Measurements from ENCODE around the gene NAIP. TPM values are rescaled to one million over a fixed set of nuclear protein-coding genes. Genes with fewer than 3 reads are reported as not detected.
"Not testable (repeated sequence)": the region's sequence is repeated elsewhere in the genome, so short reads cannot be mapped to it uniquely, and the experiment has no call there.

NAIP gene
- polyA plus RNA-seq, 1 donor (not counting 4 experiments of a cell fraction or from before 2014, with no cell fraction given), result 1.7 TPM

DNA sequence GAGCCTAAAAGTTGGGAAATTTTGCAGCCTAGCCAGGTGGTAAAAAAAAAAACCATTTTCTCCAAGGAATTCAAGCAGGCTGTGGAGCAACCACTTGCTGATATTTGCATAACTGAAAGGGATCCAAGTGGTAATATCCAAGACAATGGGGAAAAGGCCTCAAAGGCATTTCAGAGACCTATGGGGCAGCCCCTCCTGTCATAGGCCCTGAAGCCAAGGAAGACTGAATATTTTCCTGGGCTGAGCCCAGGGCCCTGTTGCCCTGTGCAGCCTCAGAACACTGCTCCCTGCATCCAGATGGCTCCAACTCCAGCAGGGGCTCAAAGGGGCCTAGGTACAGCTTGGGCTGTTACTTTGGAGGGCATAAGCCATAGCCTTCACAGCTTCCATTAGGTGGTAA is 60.6 kb downstream of the NAIP start:
- H3K4me1 ChIP-seq (ENCODE audit: control insufficient read depth, extremely low read depth, insufficient read depth, low read length); DNase-seq (ENCODE audit: low read depth, low spot score); H2AFZ ChIP-seq (ENCODE audit: control insufficient read depth, low read length); H3K4me3 ChIP-seq (ENCODE audit: control insufficient read depth in 2 of 3, extremely low read depth in 1 of 3, insufficient read depth in 2 of 3, low read depth in 1 of 3, low read length in 3 of 3); H3K36me3 ChIP-seq (ENCODE audit: control insufficient read depth in 2 of 2, extremely low read depth in 1 of 2, insufficient read depth in 2 of 2, low read length in 2 of 2); H3K9ac ChIP-seq (ENCODE audit: control insufficient read depth, extremely low read depth, insufficient read depth, low read length); dilution Hi-C loops (cut with MboI; ENCODE audit: extremely low pct_ligation_motif_present, low sequenced_read_pairs); H3K9me3 ChIP-seq (ENCODE audit: control insufficient read depth, low read depth, low read length); H4K20me1 ChIP-seq (ENCODE audit: control insufficient read depth, extremely low read depth, insufficient read depth, low read length); H3K27ac ChIP-seq (ENCODE audit: control insufficient read depth, insufficient read depth, low read length); H3K79me2 ChIP-seq (ENCODE audit: control insufficient read depth, insufficient read depth, low read length); H3K9me1 ChIP-seq (ENCODE audit: control insufficient read depth, extremely low read depth, insufficient read depth, low read length); FAIRE-seq; H3K27me3 ChIP-seq (ENCODE audit: control insufficient read depth, extremely low read depth, insufficient read depth, low read length); H3K4me2 ChIP-seq (ENCODE audit: control insufficient read depth, extremely low read depth, insufficient read depth, low read depth, low read length): not testable (repeated sequence)

DNA sequence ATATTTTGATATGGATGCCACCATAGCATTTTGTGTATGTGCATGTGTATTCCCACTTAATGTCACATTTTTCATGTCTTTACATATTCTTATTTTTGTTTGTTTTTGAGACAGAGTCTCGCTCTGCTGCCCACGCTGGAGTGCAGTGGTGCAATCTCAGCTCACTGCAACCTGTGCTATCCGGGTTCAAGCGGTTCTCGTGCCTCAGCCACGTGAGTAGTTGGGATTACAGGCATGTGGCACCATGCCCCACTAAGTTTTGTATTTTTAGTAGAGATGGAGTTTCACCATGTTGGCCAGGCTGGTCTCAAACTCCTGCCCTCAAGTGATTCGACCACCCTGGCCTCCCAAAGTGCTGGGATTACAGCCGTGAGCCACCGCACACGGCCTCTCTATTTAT is 72.1 kb downstream of the NAIP start:
- FAIRE-seq; H3K79me2 ChIP-seq (ENCODE audit: control insufficient read depth, insufficient read depth, low read length); H3K4me2 ChIP-seq (ENCODE audit: control insufficient read depth, extremely low read depth, insufficient read depth, low read depth, low read length); H2AFZ ChIP-seq (ENCODE audit: control insufficient read depth, low read length); H3K27me3 ChIP-seq (ENCODE audit: control insufficient read depth, extremely low read depth, insufficient read depth, low read length); DNase-seq (ENCODE audit: low read depth, low spot score); H3K9me3 ChIP-seq (ENCODE audit: control insufficient read depth, low read depth, low read length); H3K4me3 ChIP-seq (ENCODE audit: control insufficient read depth in 2 of 3, extremely low read depth in 1 of 3, insufficient read depth in 2 of 3, low read depth in 1 of 3, low read length in 3 of 3); dilution Hi-C loops (cut with MboI; ENCODE audit: extremely low pct_ligation_motif_present, low sequenced_read_pairs); H4K20me1 ChIP-seq (ENCODE audit: control insufficient read depth, extremely low read depth, insufficient read depth, low read length); H3K4me1 ChIP-seq (ENCODE audit: control insufficient read depth, extremely low read depth, insufficient read depth, low read length); H3K9ac ChIP-seq (ENCODE audit: control insufficient read depth, extremely low read depth, insufficient read depth, low read length); H3K27ac ChIP-seq (ENCODE audit: control insufficient read depth, insufficient read depth, low read length); H3K36me3 ChIP-seq (ENCODE audit: control insufficient read depth in 2 of 2, extremely low read depth in 1 of 2, insufficient read depth in 2 of 2, low read length in 2 of 2); H3K9me1 ChIP-seq (ENCODE audit: control insufficient read depth, extremely low read depth, insufficient read depth, low read length): not testable (repeated sequence)

DNA sequence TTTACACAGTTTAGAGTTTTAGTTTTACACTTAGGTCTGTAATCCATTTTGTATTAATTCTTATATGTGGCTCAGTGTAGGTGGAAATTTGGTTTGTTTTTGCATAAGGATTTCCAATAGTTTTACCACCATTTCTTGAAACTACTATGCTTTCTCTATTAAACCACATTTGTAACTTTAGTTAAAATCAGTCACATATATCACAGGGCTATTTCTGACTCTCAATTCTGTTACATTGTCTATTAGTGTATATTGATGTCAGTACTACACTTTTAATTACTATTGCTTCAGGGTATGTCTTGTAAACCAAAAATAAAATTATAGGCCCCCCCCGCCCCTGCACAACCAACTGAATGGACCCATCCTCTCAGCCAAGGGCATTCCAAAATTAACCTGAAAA is 92.6 kb downstream of the NAIP start:
- dilution Hi-C loops (cut with MboI; ENCODE audit: extremely low pct_ligation_motif_present, low sequenced_read_pairs); H3K36me3 ChIP-seq (ENCODE audit: control insufficient read depth in 2 of 2, extremely low read depth in 1 of 2, insufficient read depth in 2 of 2, low read length in 2 of 2); H2AFZ ChIP-seq (ENCODE audit: control insufficient read depth, low read length); H4K20me1 ChIP-seq (ENCODE audit: control insufficient read depth, extremely low read depth, insufficient read depth, low read length); H3K27me3 ChIP-seq (ENCODE audit: control insufficient read depth, extremely low read depth, insufficient read depth, low read length); H3K9me1 ChIP-seq (ENCODE audit: control insufficient read depth, extremely low read depth, insufficient read depth, low read length); FAIRE-seq; H3K79me2 ChIP-seq (ENCODE audit: control insufficient read depth, insufficient read depth, low read length); H3K27ac ChIP-seq (ENCODE audit: control insufficient read depth, insufficient read depth, low read length); H3K9ac ChIP-seq (ENCODE audit: control insufficient read depth, extremely low read depth, insufficient read depth, low read length); H3K4me3 ChIP-seq (ENCODE audit: control insufficient read depth in 2 of 3, extremely low read depth in 1 of 3, insufficient read depth in 2 of 3, low read depth in 1 of 3, low read length in 3 of 3); H3K9me3 ChIP-seq (ENCODE audit: control insufficient read depth, low read depth, low read length); H3K4me2 ChIP-seq (ENCODE audit: control insufficient read depth, extremely low read depth, insufficient read depth, low read depth, low read length); H3K4me1 ChIP-seq (ENCODE audit: control insufficient read depth, extremely low read depth, insufficient read depth, low read length); DNase-seq (ENCODE audit: low read depth, low spot score): not testable (repeated sequence)

- FAIRE-seq; H2AFZ ChIP-seq (ENCODE audit: control insufficient read depth, low read length); H3K4me3 ChIP-seq (ENCODE audit: control insufficient read depth in 2 of 3, extremely low read depth in 1 of 3, insufficient read depth in 2 of 3, low read depth in 1 of 3, low read length in 3 of 3); H3K27me3 ChIP-seq (ENCODE audit: control insufficient read depth, extremely low read depth, insufficient read depth, low read length); H3K4me2 ChIP-seq (ENCODE audit: control insufficient read depth, extremely low read depth, insufficient read depth, low read depth, low read length); H3K9me3 ChIP-seq (ENCODE audit: control insufficient read depth, low read depth, low read length); H4K20me1 ChIP-seq (ENCODE audit: control insufficient read depth, extremely low read depth, insufficient read depth, low read length); H3K9ac ChIP-seq (ENCODE audit: control insufficient read depth, extremely low read depth, insufficient read depth, low read length); H3K9me1 ChIP-seq (ENCODE audit: control insufficient read depth, extremely low read depth, insufficient read depth, low read length); DNase-seq (ENCODE audit: low read depth, low spot score); H3K79me2 ChIP-seq (ENCODE audit: control insufficient read depth, insufficient read depth, low read length); H3K27ac ChIP-seq (ENCODE audit: control insufficient read depth, insufficient read depth, low read length); H3K36me3 ChIP-seq (ENCODE audit: control insufficient read depth in 2 of 2, extremely low read depth in 1 of 2, insufficient read depth in 2 of 2, low read length in 2 of 2); H3K4me1 ChIP-seq (ENCODE audit: control insufficient read depth, extremely low read depth, insufficient read depth, low read length); dilution Hi-C loops (cut with MboI; ENCODE audit: extremely low pct_ligation_motif_present, low sequenced_read_pairs): not testable (repeated sequence)
These were observed 93.3 kb downstream of the NAIP start for GRCh38 chr5:70931709-70932368.

DNA sequence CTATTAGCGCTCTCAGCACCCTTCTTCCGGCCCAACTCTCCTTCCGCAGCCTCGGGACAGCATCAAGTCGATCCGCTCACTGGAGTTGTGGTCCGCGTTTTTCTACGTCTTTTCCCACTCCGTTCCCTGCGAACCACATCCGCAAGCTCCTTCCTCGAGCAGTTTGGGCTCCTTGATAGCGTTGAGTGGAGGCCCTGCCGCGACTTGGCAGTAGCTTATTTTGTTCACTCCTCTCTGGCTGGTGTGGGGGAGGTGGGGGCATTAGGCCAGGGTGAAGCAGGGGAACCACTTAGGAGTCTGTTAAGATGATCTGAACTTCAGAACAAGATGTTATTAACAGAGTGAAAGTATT is 100.0 kb downstream of the NAIP start:
- dilution Hi-C loops (cut with MboI; ENCODE audit: extremely low pct_ligation_motif_present, low sequenced_read_pairs); H3K27ac ChIP-seq (ENCODE audit: control insufficient read depth, insufficient read depth, low read length); H2AFZ ChIP-seq (ENCODE audit: control insufficient read depth, low read length); H3K9ac ChIP-seq (ENCODE audit: control insufficient read depth, extremely low read depth, insufficient read depth, low read length); H3K9me3 ChIP-seq (ENCODE audit: control insufficient read depth, low read depth, low read length); H3K9me1 ChIP-seq (ENCODE audit: control insufficient read depth, extremely low read depth, insufficient read depth, low read length); H3K36me3 ChIP-seq (ENCODE audit: control insufficient read depth in 2 of 2, extremely low read depth in 1 of 2, insufficient read depth in 2 of 2, low read length in 2 of 2); H4K20me1 ChIP-seq (ENCODE audit: control insufficient read depth, extremely low read depth, insufficient read depth, low read length); H3K4me1 ChIP-seq (ENCODE audit: control insufficient read depth, extremely low read depth, insufficient read depth, low read length); DNase-seq (ENCODE audit: low read depth, low spot score); H3K4me3 ChIP-seq (ENCODE audit: control insufficient read depth in 2 of 3, extremely low read depth in 1 of 3, insufficient read depth in 2 of 3, low read depth in 1 of 3, low read length in 3 of 3); H3K27me3 ChIP-seq (ENCODE audit: control insufficient read depth, extremely low read depth, insufficient read depth, low read length); H3K79me2 ChIP-seq (ENCODE audit: control insufficient read depth, insufficient read depth, low read length); FAIRE-seq; H3K4me2 ChIP-seq (ENCODE audit: control insufficient read depth, extremely low read depth, insufficient read depth, low read depth, low read length): not testable (repeated sequence)

All from keratinocyte (primary cell).